GM12864 (cell line): ENCODE data around the gene CHID1.

Experiments
- DNase-seq: peaks from one replicate; pipeline ENCODE4 v3.0.0-alpha.2; 2011; ENCODE audit warnings: low read depth
- H3K4me3 ChIP-seq: 2 replicates; pipeline ENCODE4 v1.5.1; 2011; ENCODE audit warnings: mild to moderate bottlenecking, low read depth, low read length, control low read depth
- CTCF ChIP-seq: IDR thresholded peaks from 2 replicates; pipeline ENCODE4 v1.5.1; 2011; ENCODE audit warnings: low read depth, mild to moderate bottlenecking, moderate library complexity, low read length, control low read depth, inconsistent platforms; ENCODE audit errors: missing control alignments

The CHID1 gene

GRCh38 chr11:917426-917825 is 6.8 kb upstream of the CHID1 start:
- no peak overlapping the region for H3K4me3 ChIP-seq
- DNase-seq, result no peak
- TF ChIP-seq CTCF, result no peak

- no peak overlapping the region for H3K4me3 ChIP-seq
- no peak for TF ChIP-seq CTCF
- no peak for DNase-seq
These were observed 4.3 kb upstream of the CHID1 start for GRCh38 chr11:914747-915501.

- H3K4me3 ChIP-seq, result no peak overlapping the region
- DNase-seq, result no peak
- TF ChIP-seq CTCF, result no peak
These were observed 3.6 kb upstream of the CHID1 start for GRCh38 chr11:914204-914603.

GRCh38 chr11:913043-913442 is 2.4 kb upstream of the CHID1 start:
- DNase-seq, result no peak
- no peak overlapping the region for H3K4me3 ChIP-seq
- no peak for TF ChIP-seq CTCF

- no peak overlapping the region for H3K4me3 ChIP-seq
- TF ChIP-seq CTCF, result no peak
- DNase-seq, result no peak
These were observed 1.7 kb upstream of the CHID1 start for GRCh38 chr11:912266-912665.

- DNase-seq, result no peak
- H3K4me3 ChIP-seq, result 0 out of 2 replicates have a peak overlapping the region, but pooled peaks have one; percentile 93
These were observed 1.2 kb upstream of the CHID1 start for GRCh38 chr11:911890-912219.

More at GRCh38 chr11:911890-912219, 1.2 kb upstream of the CHID1 start:
- no peak for TF ChIP-seq CTCF
